Dermis lymphatic vessel endothelial cell (primary cell): ENCODE data around the gene SERAC1. TPM values are rescaled to one million over a fixed set of nuclear protein-coding genes. Genes with fewer than 3 reads are reported as not detected.

Experiments
- total RNA-seq: library from RNA; depleted of rRNA; stranded (reverse); fragments of >200 nt; gene quantifications from 2 replicates; pipeline ENCODE4 v1.2.1, GENCODE V29; 2014

SERAC1 gene
- 10.0 and 12.2 TPM in 2 replicates for total RNA-seq

GRCh38 chr6:158168040-158168289, at the start of gene SERAC1:
TSS of gene SERAC1 (minus strand) at chr6:158168262. CDS start at chr6:158158363, 9,899 bp downstream.

Other genes starting within 250 kb of the SERAC1 start
- 17.0 and 18.0 TPM in 2 replicates for gene SYNJ2, start 186.4 kb downstream of the SERAC1 start, total RNA-seq
- gene GTF2H5, start 88 bp upstream of the SERAC1 start, total RNA-seq, result 3.7 and 4.7 TPM in 2 replicates
- gene TULP4, start 144.2 kb upstream of the SERAC1 start, total RNA-seq, result 74.9 and 120 TPM in 2 replicates